ENCODE data around the gene HDAC5. TPM values are rescaled to one million over a fixed set of nuclear protein-coding genes. Genes with fewer than 3 reads are reported as not detected.
"Not testable (repeated sequence)": the region's sequence is repeated elsewhere in the genome, so short reads cannot be mapped to it uniquely, and the experiment has no call there.

The HDAC5 gene
- total RNA-seq, 1 donor from 2014 or later: 55.3 TPM

- no peak overlapping the region for H3K4me3 ChIP-seq
- ATAC-seq: no peak
- no peak overlapping the region for H3K27ac ChIP-seq
- DNase-seq: no peak
- H3K9me3 ChIP-seq: no peaks in the 10 kb centered on the region
- H3K4me1 ChIP-seq: no peaks in the 10 kb centered on the region
- H3K27me3 ChIP-seq: no peaks in the 10 kb centered on the region
- intact Hi-C loops (cut with DNase I): no loop called here
- H3K36me3 ChIP-seq: no peaks in the 10 kb centered on the region
- TF ChIP-seq CTCF (IDR thresholded peaks at IDR 0.05): no peak
Observed at GRCh38 chr17:44164476-44164875, 41.0 kb upstream of the HDAC5 start.

GRCh38 chr17:44159519-44160210 is 36.2 kb upstream of the HDAC5 start:
- Histone ChIP-seq H3K27ac (no peak overlapping the region), H3K36me3 (no peaks in the 10 kb centered on the region), H3K27me3 (no peaks in the 10 kb centered on the region), H3K4me1 (no peaks in the 10 kb centered on the region), H3K4me3 (no peak overlapping the region), H3K9me3 (no peaks in the 10 kb centered on the region)
- DNase-seq (no peak), ATAC-seq (no peak)
- no peak for TF ChIP-seq CTCF (IDR thresholded peaks at IDR 0.05)
- intact Hi-C loops (cut with DNase I): no loop called here

GRCh38 chr17:44155488-44155887 is 32.0 kb upstream of the HDAC5 start:
- H3K4me1 ChIP-seq: no peaks in the 10 kb centered on the region
- H3K27ac ChIP-seq: no peak overlapping the region
- H3K9me3 ChIP-seq: no peaks in the 10 kb centered on the region
- intact Hi-C loops (cut with DNase I): no loop called here
- H3K27me3 ChIP-seq: no peaks in the 10 kb centered on the region
- TF ChIP-seq CTCF (IDR thresholded peaks at IDR 0.05): no peak
- H3K36me3 ChIP-seq: no peaks in the 10 kb centered on the region
- no peak overlapping the region for H3K4me3 ChIP-seq
- DNase-seq (no peak), ATAC-seq (no peak)

- Histone ChIP-seq H3K27ac (no peak overlapping the region), H3K4me1 (no peaks in the 10 kb centered on the region), H3K4me3 (no peak overlapping the region), H3K27me3 (no peaks in the 10 kb centered on the region), H3K9me3 (no peaks in the 10 kb centered on the region), H3K36me3 (no peaks in the 10 kb centered on the region)
- intact Hi-C loops (cut with DNase I): no loop called here
- no peak for DNase-seq
- no peak for TF ChIP-seq CTCF (IDR thresholded peaks at IDR 0.05)
- ATAC-seq: no peak
Observed at GRCh38 chr17:44152875-44153274, 29.4 kb upstream of the HDAC5 start.

GRCh38 chr17:44149750-44150329 is 26.4 kb upstream of the HDAC5 start:
- DNase-seq (no peak), ATAC-seq (no peak)
- Histone ChIP-seq H3K9me3 (no peaks in the 10 kb centered on the region), H3K36me3 (no peaks in the 10 kb centered on the region), H3K4me1 (no peaks in the 10 kb centered on the region), H3K27ac (no peak overlapping the region), H3K4me3 (no peak overlapping the region), H3K27me3 (no peaks in the 10 kb centered on the region)
- no peak for TF ChIP-seq CTCF (IDR thresholded peaks at IDR 0.05)
- intact Hi-C loops (cut with DNase I): no loop called here

- H3K27me3 ChIP-seq; DNase-seq; H3K4me3 ChIP-seq; H3K36me3 ChIP-seq; H3K27ac ChIP-seq; H3K9me3 ChIP-seq; ATAC-seq; intact Hi-C loops (cut with DNase I); H3K4me1 ChIP-seq: not testable (repeated sequence)
Observed at GRCh38 chr17:44149066-44149465, 25.6 kb upstream of the HDAC5 start.
